Kidney glomerular epithelial cell (primary cell): ENCODE measurements around the gene TSPOAP1.

Experiments
- DNase-seq: peaks from one replicate; lab custom pipeline; 2025; lab: John Stamatoyannopoulos, UW

The TSPOAP1 gene

DNA sequence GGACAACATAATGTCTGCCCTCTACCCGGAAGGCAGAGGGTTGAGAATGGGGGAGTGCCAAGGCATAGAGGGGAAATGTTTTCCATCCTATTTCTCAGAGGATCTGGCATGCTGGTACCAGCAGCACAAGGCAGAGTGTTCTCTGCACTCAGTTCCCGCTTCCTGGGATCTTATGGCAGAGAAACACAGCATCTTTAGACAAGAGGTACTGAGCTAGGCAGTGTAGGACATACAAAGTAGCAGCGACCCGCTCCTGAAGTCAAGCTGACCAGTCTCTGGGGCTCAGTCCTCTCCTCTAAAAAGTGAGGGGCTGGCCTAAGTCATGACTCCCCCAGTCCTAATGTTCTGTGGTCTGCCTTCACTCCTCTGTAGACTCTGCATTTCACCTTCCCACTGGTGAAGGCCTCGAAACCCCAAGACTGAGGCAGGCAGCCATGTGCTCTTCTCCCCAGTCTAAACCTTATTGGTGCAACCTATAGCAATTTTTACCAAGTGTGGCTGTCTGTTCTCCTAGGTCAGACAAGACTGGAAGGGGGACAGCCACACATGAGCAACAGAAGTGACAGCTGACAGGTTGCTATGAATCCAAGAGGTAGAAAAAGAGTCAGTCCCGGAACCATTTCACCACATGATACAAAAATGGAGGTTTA is 11.3 kb upstream of the TSPOAP1 start:
- no peak for DNase-seq

DNA sequence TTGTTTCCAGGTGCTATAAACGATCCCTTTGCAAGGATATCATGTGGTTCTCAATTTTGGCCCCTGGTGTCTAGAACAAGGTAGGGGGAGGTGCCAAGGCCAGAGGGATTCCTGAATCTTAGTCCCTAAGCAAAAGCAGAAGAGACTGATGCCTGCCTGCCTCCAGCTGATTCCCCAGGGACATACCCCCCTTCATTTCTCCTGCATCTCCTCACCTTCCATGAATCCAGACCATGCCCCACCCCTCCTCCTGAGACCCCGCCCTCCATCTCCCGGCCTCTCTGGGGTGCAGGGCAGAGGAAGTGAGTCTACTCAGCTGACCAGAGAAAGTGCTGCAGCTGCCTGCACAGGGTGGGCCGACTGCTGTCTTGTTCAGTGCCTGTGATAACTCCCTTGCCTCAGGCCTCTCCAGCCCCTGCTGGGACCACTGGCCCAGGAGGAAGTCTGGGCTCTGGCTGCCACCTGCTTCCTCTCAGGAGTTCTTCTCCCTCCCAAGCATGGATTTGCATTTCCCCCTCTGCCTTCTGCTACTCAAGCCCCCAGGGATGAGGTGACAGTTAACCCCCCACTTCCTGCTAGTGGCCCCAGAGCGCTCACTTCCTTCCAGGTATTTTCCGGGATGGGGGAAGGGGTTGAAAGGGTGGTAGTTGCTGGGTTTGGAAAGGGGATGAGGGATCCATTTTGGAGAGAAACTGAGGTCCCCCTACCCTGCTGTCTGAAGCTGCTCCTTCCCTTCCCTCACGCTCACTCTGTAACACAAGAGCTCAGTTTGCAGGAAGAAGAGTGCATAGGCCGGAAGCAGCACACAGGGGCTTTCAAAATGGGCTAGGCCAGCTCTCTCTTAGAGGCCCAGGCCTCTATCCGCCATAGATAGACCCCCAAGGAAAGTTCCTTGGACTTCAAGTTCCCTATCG is 10.5 kb upstream of the TSPOAP1 start:
- DNase-seq = no peak

DNA sequence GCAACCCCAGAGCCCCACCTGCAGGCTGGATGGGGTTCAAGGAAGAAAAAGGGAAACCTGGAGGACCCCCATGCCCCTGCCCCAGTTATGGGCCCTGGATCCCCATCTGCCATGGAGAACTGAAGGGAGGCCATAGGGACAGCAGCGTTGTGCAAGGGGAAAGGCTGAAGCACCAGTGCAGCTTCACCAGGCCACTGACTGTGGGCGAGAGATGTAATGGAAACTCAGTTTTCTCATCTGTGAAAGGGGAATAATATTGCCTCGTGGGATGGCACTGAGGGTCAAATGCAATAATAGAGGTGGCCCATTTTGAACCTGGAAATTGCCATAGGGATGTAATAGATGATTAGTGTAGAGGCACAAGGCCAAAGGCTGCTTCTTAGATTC is 9.9 kb upstream of the TSPOAP1 start:
- DNase-seq = no peak

DNA sequence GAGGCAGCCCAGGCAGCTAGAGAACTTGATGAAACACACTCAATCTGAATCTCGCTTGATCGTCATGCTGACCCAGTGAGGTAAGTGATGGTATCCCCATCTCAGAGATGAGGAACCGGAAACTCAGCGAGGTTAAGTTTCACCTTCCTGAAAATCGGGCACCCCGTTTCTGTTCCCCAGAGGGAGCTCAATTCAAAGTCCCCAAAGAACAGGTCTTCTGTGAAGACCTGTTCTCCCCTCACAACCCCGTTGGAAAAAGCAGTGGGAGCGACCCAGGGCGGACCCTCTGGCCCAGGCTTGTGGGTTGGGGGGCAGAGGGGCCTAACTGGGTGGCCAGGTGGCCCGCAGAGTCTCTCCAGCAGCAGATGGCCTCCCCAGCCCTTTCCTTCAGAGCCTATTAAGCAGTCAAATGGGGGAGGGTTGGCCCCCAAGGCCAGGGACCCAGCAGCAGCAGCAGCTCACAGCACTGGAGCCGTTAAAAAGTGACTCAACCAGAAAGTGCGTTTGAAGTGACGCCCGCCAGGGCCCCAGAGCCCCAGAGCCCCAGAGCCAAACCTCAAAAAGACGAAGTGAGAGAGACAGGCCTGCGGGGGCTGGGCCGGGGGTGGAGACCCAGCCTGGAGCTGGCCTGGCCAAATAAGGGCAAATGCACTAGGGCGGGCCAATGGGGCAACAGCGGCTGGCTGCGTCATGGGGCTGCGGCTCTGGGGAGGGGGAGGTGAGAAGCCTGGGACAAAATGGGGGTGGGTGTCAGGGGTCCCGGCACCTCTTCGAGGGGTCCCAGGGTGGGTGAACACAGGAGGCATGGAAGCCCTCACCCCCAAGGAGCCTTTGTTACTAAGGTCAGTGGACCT is 9.2 kb upstream of the TSPOAP1 start:
- peak; percentile 14 for DNase-seq

DNA sequence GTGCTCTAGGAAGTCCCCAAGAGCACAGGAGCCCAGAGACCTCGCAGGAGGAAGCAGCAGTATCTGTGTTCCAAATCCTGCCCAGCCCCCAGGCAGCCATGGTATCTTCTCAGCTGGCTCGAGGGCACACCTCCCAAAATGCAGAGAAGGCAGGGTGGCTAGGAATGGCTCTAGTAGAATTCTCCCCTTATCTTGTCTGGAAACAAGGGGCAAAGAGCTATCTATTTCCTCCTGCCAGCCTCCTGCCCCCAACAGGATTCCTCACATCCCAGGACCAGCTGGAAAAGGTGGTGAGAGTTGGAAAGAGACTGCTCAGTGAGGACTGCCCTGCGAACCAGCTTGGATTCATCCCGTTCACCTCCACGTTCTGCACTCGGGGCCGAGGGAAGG is 8.6 kb upstream of the TSPOAP1 start:
- no peak for DNase-seq

DNA sequence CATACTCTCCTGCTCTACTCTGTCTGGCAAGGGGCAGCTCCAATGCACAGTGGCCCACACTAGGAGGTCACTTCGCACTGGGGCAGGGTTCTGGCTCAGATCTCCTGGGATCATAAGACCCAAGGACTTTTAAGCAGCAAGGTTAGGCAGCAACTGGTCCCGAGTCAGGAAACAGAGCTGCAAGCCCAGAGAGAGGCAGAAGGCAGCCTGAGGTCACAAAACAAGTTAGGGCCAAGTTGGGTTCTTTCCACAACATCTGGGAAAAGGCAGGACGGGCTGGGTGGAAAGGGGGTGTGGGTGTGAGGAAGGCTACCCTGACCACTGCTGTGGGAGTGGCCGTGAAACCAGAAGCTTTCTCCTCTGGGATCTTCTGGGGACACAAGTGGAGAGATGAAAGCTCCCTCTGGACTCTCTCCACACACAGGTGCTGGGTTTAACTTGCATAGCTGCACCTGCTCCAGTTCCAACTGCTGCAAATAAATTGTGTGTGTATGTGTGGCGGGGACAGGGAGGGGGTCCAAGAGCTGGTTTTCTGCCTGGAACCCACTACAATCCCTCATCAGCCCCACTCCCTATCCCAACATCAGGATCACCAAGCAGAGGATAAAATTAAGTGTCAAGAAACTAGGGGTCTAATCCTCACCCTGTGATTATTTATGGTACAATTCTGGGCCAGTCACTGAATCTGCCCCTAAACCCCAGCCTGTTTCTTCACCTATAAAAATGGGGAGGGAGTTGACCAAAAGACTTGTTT is 8.0 kb upstream of the TSPOAP1 start:
- DNase-seq = no peak

DNA sequence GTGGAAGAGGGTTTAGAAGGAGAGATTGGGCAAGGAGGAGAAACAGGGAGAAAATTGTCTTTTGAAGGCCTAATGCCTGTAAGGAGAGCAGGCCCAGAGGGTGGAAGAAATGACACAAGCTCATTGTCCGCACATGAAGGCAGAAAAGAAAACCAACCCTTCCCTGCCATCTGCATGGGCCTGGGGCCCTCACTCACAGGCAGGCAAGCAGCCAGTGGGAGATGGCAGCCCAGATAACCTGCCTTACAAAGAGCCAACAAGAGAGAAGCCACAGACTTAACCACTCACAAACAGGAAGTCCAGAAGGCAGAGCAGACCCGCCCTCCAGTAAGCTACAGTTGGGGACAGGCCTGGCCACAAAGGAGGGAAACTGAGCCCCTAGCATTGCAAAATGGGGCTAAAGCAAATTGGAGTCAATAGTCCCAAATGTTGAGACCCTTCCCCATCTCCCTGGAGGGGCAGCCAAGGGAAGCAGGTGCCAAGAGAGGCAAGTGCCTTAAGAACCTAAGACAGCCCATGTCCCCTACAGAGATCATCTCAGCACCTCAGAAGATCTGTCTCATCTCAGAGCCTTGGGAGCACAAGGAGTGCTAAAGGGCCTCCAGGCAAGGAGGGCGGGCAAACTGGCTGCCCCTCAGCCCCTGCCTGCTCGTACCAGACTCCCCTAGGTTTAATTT is 7.3 kb upstream of the TSPOAP1 start:
- DNase-seq = no peak

DNA sequence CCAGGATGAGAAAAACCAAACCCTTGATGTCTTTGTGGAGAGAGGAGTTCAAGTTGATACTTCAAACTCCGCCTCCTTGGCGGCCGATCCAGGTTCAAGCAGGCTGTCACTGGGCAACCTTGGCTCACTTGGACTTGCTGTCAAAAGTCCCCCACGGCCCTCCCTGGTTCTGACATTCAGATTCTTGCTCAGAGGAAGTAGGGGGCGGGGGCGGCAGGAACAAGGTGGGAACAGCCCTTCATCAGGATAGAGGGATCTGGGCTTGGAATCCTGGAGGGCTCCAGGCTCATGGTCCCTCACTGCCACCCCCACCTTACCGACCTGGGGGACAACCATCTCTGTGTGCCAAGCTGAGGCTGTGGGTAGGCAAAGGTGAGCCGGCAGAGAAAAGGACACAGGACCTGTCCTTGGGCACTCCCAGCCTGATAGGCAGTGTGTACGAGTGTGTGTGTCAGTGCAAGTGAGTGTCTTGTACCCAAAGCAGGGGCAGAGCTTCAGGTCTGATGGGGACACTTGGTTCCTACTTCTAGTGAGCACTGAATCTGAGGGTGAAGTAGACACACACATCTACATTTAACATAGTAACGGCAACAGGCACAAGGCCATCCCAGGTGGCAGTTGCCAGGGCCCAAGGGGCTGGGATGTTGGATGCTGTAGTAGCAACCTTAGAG is 6.6 kb upstream of the TSPOAP1 start:
- no peak for DNase-seq

DNA sequence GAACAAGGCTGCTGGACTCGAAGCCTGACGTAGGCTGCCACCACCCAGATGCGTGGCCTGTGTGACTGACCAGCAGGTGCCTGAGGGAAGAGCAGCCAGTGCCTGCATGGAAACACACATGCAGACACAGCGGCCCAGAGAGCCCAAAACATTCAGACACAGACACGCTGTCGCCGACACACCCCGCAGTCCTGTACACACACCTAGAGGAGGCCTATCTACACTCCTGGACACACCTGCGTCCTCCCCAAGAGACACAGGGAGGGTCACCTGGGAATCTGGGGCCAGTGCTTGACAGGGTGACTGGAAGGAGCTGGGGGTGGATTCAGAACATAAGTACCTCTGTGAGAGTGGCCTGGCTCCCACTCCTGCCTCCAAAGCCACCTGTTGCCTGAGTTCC is 6.1 kb upstream of the TSPOAP1 start:
- DNase-seq = no peak

DNA sequence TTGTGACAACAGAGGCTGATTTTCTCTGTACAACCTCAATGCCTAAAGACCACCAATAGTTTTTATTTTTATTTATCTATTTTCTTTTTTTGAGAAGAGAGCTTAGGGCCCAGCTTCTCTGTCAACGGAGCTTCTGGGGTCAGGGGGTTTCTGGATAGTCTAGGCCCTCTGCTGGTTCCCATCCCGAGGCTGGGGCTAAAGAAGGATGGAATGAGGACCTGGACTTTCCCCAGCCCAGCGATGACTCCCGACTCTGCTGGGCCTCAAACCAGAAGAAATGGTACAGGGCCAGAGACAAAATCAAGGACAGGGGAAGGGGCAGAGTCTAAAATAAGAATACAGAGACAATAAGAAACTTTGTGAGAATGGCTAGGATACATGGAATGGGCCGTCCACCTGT is 5.7 kb upstream of the TSPOAP1 start:
- no peak for DNase-seq

DNA sequence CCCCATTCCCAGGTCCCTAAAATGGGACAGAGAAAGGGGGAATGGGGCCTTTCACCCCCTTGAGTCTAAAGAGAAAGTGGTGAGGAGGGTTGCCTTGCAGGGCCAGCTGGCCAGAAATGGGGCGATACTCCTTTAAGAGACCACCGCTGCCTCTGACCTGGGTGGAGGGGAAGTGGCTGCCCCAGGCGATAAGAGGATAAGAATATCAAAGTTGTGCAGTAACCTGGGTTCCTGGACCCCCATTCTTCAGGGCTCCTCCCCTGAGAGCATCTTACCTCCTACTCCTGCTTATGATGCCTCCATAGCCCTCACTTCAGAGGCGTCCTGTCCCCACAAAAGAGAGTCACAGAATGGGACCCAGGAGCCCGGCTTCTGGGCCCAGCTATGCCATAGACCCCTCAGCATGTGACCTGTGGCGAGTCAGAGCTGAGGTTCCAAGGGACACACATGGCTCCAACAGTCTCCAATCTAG is 5.2 kb upstream of the TSPOAP1 start:
- DNase-seq = no peak

DNA sequence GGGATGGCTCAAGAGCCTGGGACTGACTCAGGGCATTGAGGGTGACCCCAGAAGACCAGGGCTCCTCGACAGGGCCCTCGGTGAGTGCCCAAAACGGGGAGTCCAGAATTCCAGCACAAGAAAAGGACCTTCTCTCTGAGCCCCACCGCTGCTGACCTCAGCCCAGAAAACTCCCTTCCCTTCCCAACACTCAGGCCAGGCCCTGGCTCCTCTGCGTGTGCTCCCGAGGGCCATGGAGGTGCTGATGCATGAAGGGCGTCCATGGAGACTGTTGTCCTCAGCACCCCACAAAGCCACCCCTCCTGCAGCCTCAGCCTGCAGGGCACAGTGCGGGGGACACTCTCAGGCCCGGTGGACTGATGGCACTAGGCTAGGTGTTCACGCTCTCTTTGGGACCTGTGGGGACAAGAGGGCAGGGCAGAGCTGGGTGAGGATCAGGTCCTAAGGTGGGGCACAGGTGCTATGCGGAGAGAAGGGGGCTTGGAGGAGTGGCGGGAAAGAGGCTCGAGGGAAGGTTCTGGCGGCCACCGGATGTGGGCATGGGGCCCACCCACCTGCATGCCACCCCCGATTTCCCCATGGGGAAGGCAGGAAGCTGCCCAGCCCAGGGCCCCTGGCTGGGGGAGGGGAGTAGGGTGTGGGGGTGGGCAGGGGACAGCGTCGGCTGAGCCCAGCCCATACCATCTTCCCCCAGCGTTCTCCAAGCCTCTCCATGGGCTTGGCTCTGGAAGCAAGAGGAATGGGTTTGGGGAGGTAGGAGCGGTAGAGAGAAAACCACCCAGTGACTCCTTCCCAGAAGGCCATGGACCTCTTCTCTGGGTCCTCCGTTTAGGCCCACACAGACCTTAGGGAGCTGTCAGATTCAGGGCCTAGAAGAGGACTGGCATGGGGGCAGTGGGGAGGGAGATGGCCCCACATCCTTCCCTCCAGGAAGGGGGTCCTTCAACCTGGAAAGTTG is 4.5 kb upstream of the TSPOAP1 start:
- DNase-seq = no peak

DNA sequence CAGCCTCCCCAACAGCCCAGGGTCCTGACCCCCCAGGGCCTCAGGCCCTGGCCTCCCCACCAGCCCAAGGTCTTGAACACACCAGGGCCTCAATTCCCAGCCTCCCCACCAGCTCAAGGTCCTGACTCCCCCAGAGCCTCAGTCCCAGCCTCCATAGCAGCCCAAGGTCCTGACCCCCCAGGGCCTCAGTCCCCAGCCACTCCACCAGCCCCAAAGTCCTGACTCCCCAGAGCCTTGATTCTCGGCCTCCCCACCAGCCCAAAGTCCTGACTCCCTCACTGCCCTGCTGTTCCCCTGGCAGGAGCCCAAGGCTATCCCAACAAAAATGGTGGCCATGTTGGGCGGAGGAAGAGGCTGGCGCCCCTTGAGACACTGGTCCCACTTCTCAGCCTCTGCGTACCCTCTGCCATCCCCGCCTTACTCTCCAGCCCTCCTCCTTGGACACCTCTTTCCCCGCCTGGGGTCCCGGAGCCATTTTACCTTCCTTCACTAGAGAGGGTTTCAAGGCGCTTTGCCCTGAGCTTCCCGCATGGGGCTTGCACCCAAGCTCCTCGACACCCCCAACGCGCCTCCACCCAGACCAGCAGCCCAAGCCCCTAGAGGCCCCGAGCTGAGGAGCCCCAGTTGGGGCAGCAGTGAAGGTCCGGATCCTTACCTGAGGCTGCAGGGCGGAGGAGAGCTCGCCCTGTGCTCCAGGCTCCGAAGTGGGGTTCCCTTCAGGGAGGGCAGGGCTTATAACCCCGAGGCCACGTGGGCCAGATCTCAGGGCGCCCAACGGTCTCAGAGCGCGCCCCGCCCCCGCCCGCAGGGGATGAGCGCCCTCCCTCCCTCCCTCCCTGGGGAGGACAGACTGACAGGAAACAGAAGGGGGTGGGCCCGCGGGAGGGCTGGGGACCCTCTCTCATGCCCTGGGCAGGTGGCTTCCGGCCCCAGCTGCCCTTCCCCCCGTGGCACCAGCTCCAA is 3.5 kb upstream of the TSPOAP1 start:
- DNase-seq = no peak

DNA sequence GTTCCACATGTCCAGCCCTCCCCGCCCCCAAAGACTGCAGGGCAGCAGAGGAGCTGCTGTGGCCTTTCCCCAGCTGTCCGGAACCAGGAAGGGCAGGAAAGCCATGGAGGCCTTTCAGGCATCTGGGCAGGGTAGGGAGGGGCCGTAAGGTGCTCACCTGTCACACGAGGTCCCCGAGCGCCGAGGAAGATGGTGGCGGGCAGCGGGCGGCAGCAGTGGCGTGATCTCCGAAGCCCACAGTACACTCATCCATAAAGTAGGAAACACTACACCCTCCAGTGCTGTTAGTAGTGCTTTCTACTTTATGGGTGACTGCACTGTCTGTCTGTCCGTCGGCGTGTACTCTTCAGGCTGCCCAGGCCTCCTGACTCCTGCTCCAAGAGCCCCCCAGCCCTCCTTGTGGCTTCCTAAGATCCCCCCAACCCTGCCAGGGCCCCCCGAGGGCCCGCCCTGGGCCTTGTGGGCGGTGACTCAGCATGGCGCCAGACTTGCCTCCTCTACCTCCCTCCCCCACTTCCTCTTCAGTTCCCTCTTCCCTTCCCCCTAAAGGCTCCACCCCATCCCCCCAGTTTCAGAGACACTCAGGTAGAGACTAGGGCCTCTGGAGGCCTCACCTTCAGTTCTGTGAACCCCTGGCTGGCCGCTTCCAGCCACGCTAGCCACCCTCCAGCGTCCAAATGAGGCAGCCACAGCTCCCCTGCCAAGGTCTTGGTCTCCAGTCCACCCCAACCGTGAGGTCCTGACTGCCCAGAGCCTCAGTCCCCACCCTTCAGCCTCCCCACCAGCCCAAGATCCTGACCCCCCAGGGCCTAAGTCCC is 2.6 kb upstream of the TSPOAP1 start:
- no peak for DNase-seq

DNA sequence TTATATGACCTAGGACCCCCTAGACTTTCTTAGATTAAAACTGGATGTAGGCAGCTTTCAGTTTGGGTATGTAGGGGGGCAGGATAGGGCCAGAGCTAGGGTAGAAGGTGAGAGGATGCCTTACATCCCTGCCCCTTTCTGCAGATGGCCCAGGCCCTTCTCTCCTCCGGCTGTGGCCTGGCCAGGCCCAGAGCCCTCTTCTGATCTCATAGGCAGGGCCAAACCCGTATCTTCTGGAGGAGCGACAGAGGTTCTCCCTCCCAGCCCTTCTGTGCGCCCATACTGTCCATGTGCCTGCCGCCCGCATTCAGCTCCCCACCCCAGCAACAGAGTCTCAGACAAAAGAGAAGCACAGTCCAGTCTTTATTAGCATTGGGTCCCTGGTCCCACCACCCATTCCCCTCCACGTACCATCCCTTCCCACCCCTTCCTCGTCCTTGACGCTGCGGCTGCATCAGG is 2.0 kb upstream of the TSPOAP1 start:
- no peak for DNase-seq

DNA sequence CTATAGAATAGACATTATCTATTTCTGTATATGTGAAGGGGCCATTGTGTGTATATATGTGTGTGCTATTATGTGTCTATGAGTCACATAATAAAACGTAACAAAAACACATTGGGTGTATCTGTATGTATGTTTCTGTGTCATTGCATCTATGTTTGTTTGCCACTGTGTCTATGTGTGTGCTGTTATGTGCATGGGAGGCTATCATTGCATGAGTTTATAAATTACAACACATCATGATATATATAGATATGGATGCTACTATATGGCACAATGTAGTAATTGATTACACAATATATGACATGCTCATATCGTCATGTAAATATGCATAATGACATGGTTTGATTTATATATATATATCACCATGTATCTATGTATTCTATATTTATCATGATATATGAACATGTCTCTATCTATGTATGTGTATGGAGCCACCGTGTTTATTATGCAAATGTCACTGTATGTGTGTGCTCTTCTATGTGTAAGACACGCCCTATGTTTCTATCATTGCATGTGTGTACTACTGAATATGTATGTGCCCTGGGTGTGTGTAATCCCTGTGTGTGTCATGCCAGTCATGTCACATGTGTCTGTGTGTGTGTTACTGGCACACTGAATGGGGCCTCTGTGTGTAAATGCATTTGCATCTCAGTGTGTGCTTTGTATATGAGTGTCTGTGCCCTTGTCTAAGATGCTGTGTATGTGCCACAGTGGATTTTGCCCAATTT is 1.4 kb upstream of the TSPOAP1 start:
- no peak for DNase-seq
